ENCODE data around the gene TSPAN17. TPM values are rescaled to one million over a fixed set of nuclear protein-coding genes. Genes with fewer than 3 reads are reported as not detected.

The TSPAN17 gene
- total RNA-seq, 1 experiment from 2014 or later: 4.8 TPM

GRCh38 chr5:176662371-176663333, 15.4 kb downstream of the TSPAN17 start:
- Histone ChIP-seq H3K27me3 (ENCODE audit: low read length) (no peaks in the 10 kb centered on the region), H3K79me2 (ENCODE audit: low read length) (no peaks in the 10 kb centered on the region), H3K4me2 (ENCODE audit: low read depth, low read length, poor library complexity, severe bottlenecking) (no peak overlapping the region), H3K9me3 (ENCODE audit: low read length) (no peaks in the 10 kb centered on the region), H2AFZ (ENCODE audit: low read length) (no peak overlapping the region), H3K36me3 (ENCODE audit: insufficient read depth, low read length) (no peaks in the 10 kb centered on the region), H3K9ac (ENCODE audit: low read length) (no peak overlapping the region), H3K27ac (ENCODE audit: low read length) (no peak overlapping the region), H3K4me1 (ENCODE audit: low read length) (no peaks in the 10 kb centered on the region), H3K4me3 (ENCODE audit: low read length) (no peak overlapping the region), H3K9me2 (replicated peaks; ENCODE audit: insufficient read depth, low read length) (no peaks in the 10 kb centered on the region), H4K20me1 (ENCODE audit: insufficient read depth, low read depth, low read length) (peaks cover 12% of the 10 kb centered on the region; the same call in 1 of the 2 replicates)
- DNase-seq: no peak

- H3K9ac ChIP-seq (ENCODE audit: low read length): no peak overlapping the region
- H3K9me3 ChIP-seq (ENCODE audit: low read length): no peaks in the 10 kb centered on the region
- no peak overlapping the region for H2AFZ ChIP-seq (ENCODE audit: low read length)
- H3K9me2 ChIP-seq (replicated peaks; ENCODE audit: insufficient read depth, low read length): no peaks in the 10 kb centered on the region
- H3K27me3 ChIP-seq (ENCODE audit: low read length): no peaks in the 10 kb centered on the region
- H3K36me3 ChIP-seq (ENCODE audit: insufficient read depth, low read length): no peaks in the 10 kb centered on the region
- peaks cover 2% of the 10 kb centered on the region for H3K4me1 ChIP-seq (ENCODE audit: low read length)
- DNase-seq: no peak
- no peaks in the 10 kb centered on the region for H3K79me2 ChIP-seq (ENCODE audit: low read length)
- no peak overlapping the region for H3K27ac ChIP-seq (ENCODE audit: low read length)
- no peak overlapping the region for H3K4me3 ChIP-seq (ENCODE audit: low read length)
- peaks cover 6% of the 10 kb centered on the region; the same call in 1 of the 2 replicates for H4K20me1 ChIP-seq (ENCODE audit: insufficient read depth, low read depth, low read length)
- no peak overlapping the region for H3K4me2 ChIP-seq (ENCODE audit: low read depth, low read length, poor library complexity, severe bottlenecking)
Observed at GRCh38 chr5:176663566-176663965, 16.3 kb downstream of the TSPAN17 start.

DNA sequence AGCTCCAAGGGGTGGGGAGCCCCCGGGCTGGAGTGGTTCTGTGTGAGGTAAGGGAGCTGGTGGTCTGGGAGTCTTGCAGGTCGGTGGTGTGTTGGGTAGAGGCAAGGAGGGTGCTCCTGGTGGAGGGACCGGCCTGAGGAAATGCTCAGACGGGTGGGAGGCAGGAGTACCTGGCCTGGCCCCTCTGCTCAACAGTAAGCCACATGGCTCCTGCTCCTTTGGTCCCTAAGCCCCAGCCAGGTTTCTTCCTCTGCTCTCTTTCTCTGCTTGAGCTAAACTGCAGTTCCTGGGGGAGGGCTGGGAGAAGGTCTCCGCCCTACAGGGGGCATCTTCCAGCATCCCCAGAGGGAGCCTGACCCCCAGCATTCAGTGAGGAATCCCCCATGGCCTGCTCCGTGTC, 17.2 kb downstream of the TSPAN17 start:
- Histone ChIP-seq H3K4me3 (ENCODE audit: low read length) (no peak overlapping the region), H3K9me2 (replicated peaks; ENCODE audit: insufficient read depth, low read length) (no peaks in the 10 kb centered on the region), H3K79me2 (ENCODE audit: low read length) (no peaks in the 10 kb centered on the region), H4K20me1 (ENCODE audit: insufficient read depth, low read depth, low read length) (peaks cover 3% of the 10 kb centered on the region; the same call in 1 of the 2 replicates), H2AFZ (ENCODE audit: low read length) (no peak overlapping the region), H3K27me3 (ENCODE audit: low read length) (no peaks in the 10 kb centered on the region), H3K9me3 (ENCODE audit: low read length) (no peaks in the 10 kb centered on the region), H3K27ac (ENCODE audit: low read length) (no peak overlapping the region), H3K36me3 (ENCODE audit: insufficient read depth, low read length) (no peaks in the 10 kb centered on the region), H3K9ac (ENCODE audit: low read length) (no peak overlapping the region), H3K4me1 (ENCODE audit: low read length) (peaks cover 5% of the 10 kb centered on the region), H3K4me2 (ENCODE audit: low read depth, low read length, poor library complexity, severe bottlenecking) (no peak overlapping the region)
- no peak for DNase-seq

- Histone ChIP-seq H4K20me1 (ENCODE audit: insufficient read depth, low read depth, low read length) (peaks cover 3% of the 10 kb centered on the region; the same call in 1 of the 2 replicates), H3K27ac (ENCODE audit: low read length) (no peak overlapping the region), H3K9ac (ENCODE audit: low read length) (no peak overlapping the region), H3K9me3 (ENCODE audit: low read length) (no peaks in the 10 kb centered on the region), H2AFZ (ENCODE audit: low read length) (no peak overlapping the region), H3K4me3 (ENCODE audit: low read length) (no peak overlapping the region), H3K4me2 (ENCODE audit: low read depth, low read length, poor library complexity, severe bottlenecking) (no peak overlapping the region), H3K79me2 (ENCODE audit: low read length) (no peaks in the 10 kb centered on the region), H3K27me3 (ENCODE audit: low read length) (no peaks in the 10 kb centered on the region), H3K9me2 (replicated peaks; ENCODE audit: insufficient read depth, low read length) (no peaks in the 10 kb centered on the region), H3K36me3 (ENCODE audit: insufficient read depth, low read length) (no peaks in the 10 kb centered on the region), H3K4me1 (ENCODE audit: low read length) (peaks cover 5% of the 10 kb centered on the region)
- DNase-seq: no peak
Observed at GRCh38 chr5:176664886-176665285, 17.6 kb downstream of the TSPAN17 start.

DNA sequence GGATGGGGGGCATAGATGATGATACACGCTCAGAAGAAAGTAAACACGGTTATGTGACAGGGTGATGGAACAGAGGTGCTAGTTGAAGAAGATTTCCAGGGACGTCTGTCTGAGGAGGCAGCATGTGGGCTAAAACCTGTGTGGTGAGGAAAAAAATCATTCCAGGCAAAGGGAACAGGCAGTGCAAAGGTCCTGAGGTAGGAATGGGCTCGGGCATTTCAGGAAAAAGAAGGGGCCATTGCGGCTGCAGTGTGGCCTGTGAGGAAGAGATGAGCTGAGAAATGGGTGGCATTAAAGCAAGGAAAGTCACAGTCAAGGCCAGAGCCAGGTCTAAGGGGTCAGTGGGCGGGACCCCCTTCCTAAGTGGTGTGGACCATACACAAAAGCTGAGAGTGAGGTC, 18.2 kb downstream of the TSPAN17 start:
- no peak overlapping the region for H2AFZ ChIP-seq (ENCODE audit: low read length)
- H3K4me2 ChIP-seq (ENCODE audit: low read depth, low read length, poor library complexity, severe bottlenecking): no peak overlapping the region
- H3K9me2 ChIP-seq (replicated peaks; ENCODE audit: insufficient read depth, low read length): no peaks in the 10 kb centered on the region
- peaks cover 5% of the 10 kb centered on the region for H3K4me1 ChIP-seq (ENCODE audit: low read length)
- no peaks in the 10 kb centered on the region for H3K79me2 ChIP-seq (ENCODE audit: low read length)
- H3K27ac ChIP-seq (ENCODE audit: low read length): no peak overlapping the region
- H3K4me3 ChIP-seq (ENCODE audit: low read length): no peak overlapping the region
- DNase-seq: no peak
- no peaks in the 10 kb centered on the region for H3K9me3 ChIP-seq (ENCODE audit: low read length)
- H3K36me3 ChIP-seq (ENCODE audit: insufficient read depth, low read length): no peaks in the 10 kb centered on the region
- peaks cover 2% of the 10 kb centered on the region; the same call in 1 of the 2 replicates for H4K20me1 ChIP-seq (ENCODE audit: insufficient read depth, low read depth, low read length)
- H3K27me3 ChIP-seq (ENCODE audit: low read length): no peaks in the 10 kb centered on the region
- no peak overlapping the region for H3K9ac ChIP-seq (ENCODE audit: low read length)

DNA sequence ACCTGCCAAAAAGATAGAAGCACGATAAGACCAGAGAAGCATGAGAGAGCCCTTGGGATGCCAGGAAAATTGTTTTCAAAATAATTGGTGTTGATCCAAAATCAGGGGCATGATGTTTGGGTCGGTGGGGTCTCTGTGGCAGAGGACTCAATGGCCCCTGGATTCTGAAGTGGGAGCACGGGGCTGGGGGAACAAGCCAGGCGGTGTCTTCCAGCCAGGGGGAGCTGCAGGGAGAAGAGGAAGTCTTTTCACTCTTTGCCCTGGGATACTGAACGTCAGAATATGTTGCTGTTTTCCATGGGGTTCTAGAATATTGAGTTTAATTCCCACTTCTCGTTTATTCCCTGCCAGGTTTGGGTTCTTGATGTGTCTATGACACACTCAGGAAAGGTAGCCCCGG, 20.4 kb downstream of the TSPAN17 start:
- Histone ChIP-seq H3K9me2 (replicated peaks; ENCODE audit: insufficient read depth, low read length) (no peaks in the 10 kb centered on the region), H3K4me2 (ENCODE audit: low read depth, low read length, poor library complexity, severe bottlenecking) (no peak overlapping the region), H3K9ac (ENCODE audit: low read length) (no peak overlapping the region), H3K4me3 (ENCODE audit: low read length) (no peak overlapping the region), H2AFZ (ENCODE audit: low read length) (no peak overlapping the region), H3K27me3 (ENCODE audit: low read length) (no peaks in the 10 kb centered on the region), H3K27ac (ENCODE audit: low read length) (no peak overlapping the region), H3K79me2 (ENCODE audit: low read length) (no peaks in the 10 kb centered on the region), H3K4me1 (ENCODE audit: low read length) (peaks cover 5% of the 10 kb centered on the region), H4K20me1 (ENCODE audit: insufficient read depth, low read depth, low read length) (no peaks in the 10 kb centered on the region), H3K9me3 (ENCODE audit: low read length) (no peaks in the 10 kb centered on the region), H3K36me3 (ENCODE audit: insufficient read depth, low read length) (no peaks in the 10 kb centered on the region)
- no peak for DNase-seq

- no peak for DNase-seq
- H3K27me3 ChIP-seq (ENCODE audit: low read length): no peaks in the 10 kb centered on the region
- H2AFZ ChIP-seq (ENCODE audit: low read length): no peak overlapping the region
- H4K20me1 ChIP-seq (ENCODE audit: insufficient read depth, low read depth, low read length): no peaks in the 10 kb centered on the region
- H3K4me2 ChIP-seq (ENCODE audit: low read depth, low read length, poor library complexity, severe bottlenecking): no peak overlapping the region
- no peak overlapping the region for H3K4me3 ChIP-seq (ENCODE audit: low read length)
- no peak overlapping the region for H3K9ac ChIP-seq (ENCODE audit: low read length)
- no peaks in the 10 kb centered on the region for H3K9me3 ChIP-seq (ENCODE audit: low read length)
- H3K9me2 ChIP-seq (replicated peaks; ENCODE audit: insufficient read depth, low read length): no peaks in the 10 kb centered on the region
- no peak overlapping the region for H3K27ac ChIP-seq (ENCODE audit: low read length)
- peaks cover 5% of the 10 kb centered on the region for H3K4me1 ChIP-seq (ENCODE audit: low read length)
- H3K79me2 ChIP-seq (ENCODE audit: low read length): no peaks in the 10 kb centered on the region
- H3K36me3 ChIP-seq (ENCODE audit: insufficient read depth, low read length): no peaks in the 10 kb centered on the region
Observed at GRCh38 chr5:176670449-176670848, 23.2 kb downstream of the TSPAN17 start.

GRCh38 chr5:176671399-176671798, 24.1 kb downstream of the TSPAN17 start:
- no peaks in the 10 kb centered on the region for H3K9me2 ChIP-seq (replicated peaks; ENCODE audit: insufficient read depth, low read length)
- no peak overlapping the region for H2AFZ ChIP-seq (ENCODE audit: low read length)
- H3K27me3 ChIP-seq (ENCODE audit: low read length): no peaks in the 10 kb centered on the region
- DNase-seq: no peak
- H3K4me1 ChIP-seq (ENCODE audit: low read length): peaks cover 9% of the 10 kb centered on the region
- H3K4me3 ChIP-seq (ENCODE audit: low read length): no peak overlapping the region
- H3K36me3 ChIP-seq (ENCODE audit: insufficient read depth, low read length): no peaks in the 10 kb centered on the region
- no peak overlapping the region for H3K9ac ChIP-seq (ENCODE audit: low read length)
- no peak overlapping the region for H3K27ac ChIP-seq (ENCODE audit: low read length)
- no peaks in the 10 kb centered on the region for H3K79me2 ChIP-seq (ENCODE audit: low read length)
- H3K4me2 ChIP-seq (ENCODE audit: low read depth, low read length, poor library complexity, severe bottlenecking): no peak overlapping the region
- H3K9me3 ChIP-seq (ENCODE audit: low read length): no peaks in the 10 kb centered on the region
- no peaks in the 10 kb centered on the region for H4K20me1 ChIP-seq (ENCODE audit: insufficient read depth, low read depth, low read length)
